Body of pancreas (tissue), 4 donors: ENCODE measurements around the gene CRY1. TPM values are rescaled to one million over a fixed set of nuclear protein-coding genes. Genes with fewer than 3 reads are reported as not detected.
"Not testable (repeated sequence)": the region's sequence is repeated elsewhere in the genome, so short reads cannot be mapped to it uniquely, and the experiment has no call there.

ENCODE experiments used
- ATAC-seq: fragments of 150-250 bp; one replicate; pipeline ENCODE4 v1.9.1; 2016
- DNase-seq, 4 donors: peaks; one replicate each; pipeline ENCODE4 v3.0.0-alpha.2; 2019
- H3K27ac ChIP-seq, 4 donors: fragments of 200-600 bp; sonication (generic); 1 replicate in 3 of 4; 2 replicates in 1 of 4; pipeline versions ENCODE4 v1.5.1 to v1.6.1; 2016 to 2019; ENCODE audit warnings: mild to moderate bottlenecking in 1 of 4, mixed read lengths in 1 of 4, moderate library complexity in 1 of 4
- H3K27me3 ChIP-seq, 2 donors: fragments of 200-600 bp; sonication (generic); one replicate each; pipeline ENCODE4 v1.6.0; 2016; ENCODE audit warnings: mild to moderate bottlenecking in 1 of 2
- H3K36me3 ChIP-seq, 2 donors: fragments of 200-600 bp; sonication (generic); replicated peaks in 1 of 2; 2 replicates each; pipeline ENCODE4 v1.5.1; 2016; ENCODE audit warnings: low read depth in 2 of 2; ENCODE audit not compliant: insufficient read depth in 1 of 2
- H3K4me1 ChIP-seq: fragments of 200-600 bp; sonication (generic); one replicate; pipeline ENCODE4 v1.6.0; 2016
- H3K4me3 ChIP-seq, 2 donors: fragments of 200-600 bp; sonication (generic); 1 replicate in 1 of 2; 2 replicates in 1 of 2; pipeline ENCODE4 v1.5.1; 2016 to 2019
- H3K9me3 ChIP-seq, 3 donors: fragments of 200-600 bp; sonication (generic); 1 replicate in 2 of 3; 2 replicates in 1 of 3; pipeline ENCODE4 v1.5.1; 2016
- CTCF ChIP-seq, 7 experiments: fragments of 450-650 bp in 4 of 7; fragments of 200-600 bp in 3 of 7; sonication (generic) in 3 of 7; IDR thresholded peaks; one replicate each; pipeline ENCODE4 v1.5.1; 2016 to 2019; ENCODE audit warnings: antibody characterized with exemption in 7 of 7
- POLR2A ChIP-seq, 3 donors: fragments of 450-650 bp; IDR thresholded peaks; one replicate each; pipeline ENCODE4 v1.6.1; 2016; ENCODE audit warnings: antibody characterized with exemption in 3 of 3, mild to moderate bottlenecking in 2 of 3
- WGBS, 2 donors: methylation state at CpG; one replicate each; pipeline ENCODE4 v1.1.5; 2017; 5-methylcytosine and 5-hydroxymethylcytosine counted together
- intact Hi-C: fragments of 100-400 bp; cut with DNase I; formaldehyde crosslinking; loops from one replicate; pipeline ENCODE4 v1.15.1; 2023
- total RNA-seq, 2 donors: library from RNA; depleted of rRNA; stranded (reverse); fragments of >200 nt; gene quantifications; one replicate each; pipeline ENCODE4 v1.1.0, GENCODE V29; 2016

Gene CRY1
- total RNA-seq, 2 donors from 2014 or later: 12.5 to 15.6 TPM

- Histone ChIP-seq H3K36me3 (no peaks in the 10 kb centered on the region), H3K27me3 (no peaks in the 10 kb centered on the region), H3K4me1 (peaks cover 12% of the 10 kb centered on the region), H3K9me3 (no peaks in the 10 kb centered on the region), H3K4me3 (no peak overlapping the region), H3K27ac (no peak overlapping the region)
- TF ChIP-seq CTCF (IDR thresholded peaks at IDR 0.05) (no peak), POLR2A (IDR thresholded peaks at IDR 0.05) (no peak)
- intact Hi-C loops: no loop called here
- no peak for DNase-seq
- ATAC-seq: no peak
Observed at GRCh38 chr12:107081778-107082177, 11.6 kb downstream of the CRY1 start.

DNA sequence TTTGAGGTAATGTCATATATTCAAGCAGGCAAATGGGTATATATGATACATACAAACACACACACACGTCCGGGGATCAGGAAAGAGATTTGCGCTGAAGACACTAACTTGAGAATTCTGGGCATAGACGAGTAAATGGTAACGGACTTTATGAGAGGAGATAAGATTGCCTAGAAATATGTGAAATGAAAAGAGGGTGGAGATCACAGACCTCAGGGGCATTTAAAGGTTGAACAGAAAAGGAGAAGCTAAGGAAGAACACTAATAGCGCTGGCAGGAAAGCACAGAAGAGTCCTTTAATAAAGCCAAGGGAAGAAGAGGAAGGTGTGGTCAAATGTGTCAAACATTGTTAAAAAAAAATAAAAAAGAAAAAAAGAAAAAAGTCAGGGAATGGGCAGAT, 13.1 kb downstream of the CRY1 start:
- H3K9me3 ChIP-seq: no peaks in the 10 kb centered on the region
- intact Hi-C loops: no loop called here
- H3K4me3 ChIP-seq: no peak overlapping the region
- H3K36me3 ChIP-seq: no peaks in the 10 kb centered on the region
- ATAC-seq: no peak
- H3K4me1 ChIP-seq: peaks cover 12% of the 10 kb centered on the region
- no peak for TF ChIP-seq POLR2A (IDR thresholded peaks at IDR 0.05)
- no peak for TF ChIP-seq CTCF (IDR thresholded peaks at IDR 0.05)
- WGBS, 2 donors: 74% methylated on average over 6 of the region's 6 CpGs
- H3K27me3 ChIP-seq: no peaks in the 10 kb centered on the region
- no peak overlapping the region for H3K27ac ChIP-seq
- DNase-seq: no peak

DNA sequence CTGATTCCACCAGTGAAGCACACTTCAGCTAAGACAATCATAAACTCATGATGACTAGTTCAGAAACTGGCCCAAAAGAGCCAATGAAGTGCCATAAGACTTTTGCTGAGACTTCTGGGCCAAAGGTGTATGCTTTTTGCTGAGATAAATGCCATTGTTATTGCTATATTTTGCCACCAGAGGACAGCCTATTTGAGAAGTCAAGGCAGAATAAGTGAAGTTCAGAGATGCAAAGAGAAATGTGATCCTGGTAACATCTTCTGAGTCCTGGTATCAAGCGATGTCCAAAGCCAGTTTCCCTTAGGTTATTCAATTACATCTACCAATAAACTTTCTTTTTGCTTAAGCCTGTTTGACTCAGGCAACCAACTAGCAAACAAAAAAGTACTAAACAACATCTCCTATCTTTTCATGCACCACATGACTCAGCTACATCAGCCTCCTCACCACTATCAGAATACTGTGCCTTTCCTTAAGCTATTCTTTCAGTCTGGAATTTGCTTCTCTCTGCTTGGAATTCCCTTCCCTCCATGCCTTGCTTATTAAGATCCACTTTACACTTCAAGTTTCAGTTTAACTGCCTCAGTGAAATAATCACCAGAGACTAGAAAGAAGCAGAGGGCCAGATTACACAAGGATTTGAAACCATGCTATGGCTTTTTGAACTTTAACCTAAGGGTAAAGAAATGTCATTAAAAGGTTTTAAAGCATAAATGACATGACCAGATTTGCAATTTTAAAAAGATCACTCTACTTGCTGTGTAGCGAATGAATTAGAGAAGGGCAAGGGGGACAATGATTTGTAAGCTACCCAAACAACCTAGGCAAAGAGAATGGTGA, 14.0 kb downstream of the CRY1 start:
- H3K4me3 ChIP-seq: no peak overlapping the region
- intact Hi-C loops: no loop called here
- ATAC-seq (no peak), DNase-seq (no peak)
- TF ChIP-seq POLR2A (IDR thresholded peaks at IDR 0.05) (no peak), CTCF (IDR thresholded peaks at IDR 0.05) (peak in 6 of 7 experiments; percentile 30 to 61 (median 52))
- H3K9me3 ChIP-seq: no peaks in the 10 kb centered on the region
- WGBS, 2 donors: 88 to 92% methylated on average over 2 of the region's 2 CpGs
- H3K36me3 ChIP-seq: no peaks in the 10 kb centered on the region
- H3K4me1 ChIP-seq: peaks cover 12% of the 10 kb centered on the region
- H3K27me3 ChIP-seq: no peaks in the 10 kb centered on the region
- no peak overlapping the region for H3K27ac ChIP-seq

- whole genome bisulfite sequencing, 2 donors: 92 to 95% methylated on average over 5 of the region's 5 CpGs
- intact Hi-C loops: not testable (repeated sequence)
Observed at GRCh38 chr12:107073266-107073665, 20.1 kb downstream of the CRY1 start.

DNA sequence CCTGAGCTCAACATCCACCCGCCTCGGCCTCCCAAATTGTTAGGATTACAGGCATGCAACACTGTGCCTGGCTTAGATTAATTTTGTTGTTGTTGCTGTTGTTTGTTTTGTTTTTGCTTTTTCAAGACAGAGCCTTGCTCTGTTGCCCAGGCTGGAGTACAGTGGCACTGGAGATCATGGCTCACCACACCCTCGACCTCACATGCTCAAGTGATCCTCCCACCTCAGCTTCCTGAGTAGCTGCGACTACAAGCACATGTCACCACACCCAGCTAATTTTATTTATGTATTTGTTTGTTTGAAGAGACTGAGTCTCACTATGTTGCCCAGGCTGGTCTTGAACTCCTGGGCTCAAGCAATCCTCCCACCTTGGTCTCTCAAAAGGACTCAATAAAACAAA, 26.7 kb downstream of the CRY1 start:
- Histone ChIP-seq H3K4me1 (no peaks in the 10 kb centered on the region), H3K27ac (no peak overlapping the region), H3K4me3 (no peak overlapping the region), H3K9me3 (no peaks in the 10 kb centered on the region), H3K27me3 (no peaks in the 10 kb centered on the region), H3K36me3 (no peaks in the 10 kb centered on the region)
- no peak for DNase-seq
- no peak for ATAC-seq
- intact Hi-C loops: no loop called here
- 91 to 95% methylated on average over 4 of the region's 4 CpGs for WGBS, 2 donors
- no peak for TF ChIP-seq POLR2A (IDR thresholded peaks at IDR 0.05)
- TF ChIP-seq CTCF (IDR thresholded peaks at IDR 0.05): no peak

More at GRCh38 chr12:107073266-107073665, 20.1 kb downstream of the CRY1 start:
- not testable (repeated sequence) for ATAC-seq, H3K4me3 ChIP-seq, DNase-seq, H3K9me3 ChIP-seq, H3K27ac ChIP-seq, H3K36me3 ChIP-seq, H3K4me1 ChIP-seq, H3K27me3 ChIP-seq
